HL-60 (cell line): ENCODE data around the gene LIN37.

ENCODE experiments used
- DNase-seq, 2 experiments: peaks; one replicate each; pipeline ENCODE4 v3.0.0-alpha.2; 2010 to 2020; ENCODE audit warnings: low read depth in 1 of 2, low spot score in 1 of 2
- H3K27ac ChIP-seq: fragments of 250-450 bp; sonication (Bioruptor Pico); replicated peaks from 2 replicates; pipeline ENCODE4 v1.5.1; 2020; ENCODE audit warnings: mild to moderate bottlenecking, moderate library complexity
- H3K27me3 ChIP-seq: fragments of 250-450 bp; sonication (Bioruptor Pico); 2 replicates; pipeline ENCODE4 v1.5.1; 2021; ENCODE audit warnings: mild to moderate bottlenecking, moderate library complexity; ENCODE audit not compliant: insufficient read depth, poor library complexity, severe bottlenecking
- H3K4me3 ChIP-seq: replicated peaks from 2 replicates; pipeline ENCODE4 v1.5.1; 2011; ENCODE audit warnings: mild to moderate bottlenecking, control low read depth, low read length; ENCODE audit not compliant: insufficient read depth
- CTCF ChIP-seq: IDR thresholded peaks from one replicate; pipeline ENCODE4 v1.5.1; 2011; ENCODE audit warnings: low read length, control low read depth, inconsistent platforms; ENCODE audit not compliant: insufficient read depth
- GABPA ChIP-seq: IDR thresholded peaks from 2 replicates; pipeline ENCODE4 v1.6.1; 2012; ENCODE audit warnings: low read depth
- POLR2AphosphoS5 ChIP-seq: IDR thresholded peaks from 2 replicates; pipeline ENCODE4 v1.6.1; 2012; ENCODE audit warnings: low read depth
- SPI1 ChIP-seq: IDR thresholded peaks from 2 replicates; pipeline ENCODE4 v1.6.1; 2012; ENCODE audit warnings: low read depth, mild to moderate bottlenecking, borderline replicate concordance
- TF ChIP-seq, protein P1 (sequence below): IDR thresholded peaks from 2 replicates; pipeline ENCODE4 v1.6.1; 2012; ENCODE audit warnings: low read depth; ENCODE audit not compliant: insufficient replicate concordance

Gene LIN37

GRCh38 chr19:35720163-35720524 lies 28.2 kb upstream of the LIN37 start:
- H3K27ac ChIP-seq, result no peak overlapping the region
- TF ChIP-seq, protein P1, sequence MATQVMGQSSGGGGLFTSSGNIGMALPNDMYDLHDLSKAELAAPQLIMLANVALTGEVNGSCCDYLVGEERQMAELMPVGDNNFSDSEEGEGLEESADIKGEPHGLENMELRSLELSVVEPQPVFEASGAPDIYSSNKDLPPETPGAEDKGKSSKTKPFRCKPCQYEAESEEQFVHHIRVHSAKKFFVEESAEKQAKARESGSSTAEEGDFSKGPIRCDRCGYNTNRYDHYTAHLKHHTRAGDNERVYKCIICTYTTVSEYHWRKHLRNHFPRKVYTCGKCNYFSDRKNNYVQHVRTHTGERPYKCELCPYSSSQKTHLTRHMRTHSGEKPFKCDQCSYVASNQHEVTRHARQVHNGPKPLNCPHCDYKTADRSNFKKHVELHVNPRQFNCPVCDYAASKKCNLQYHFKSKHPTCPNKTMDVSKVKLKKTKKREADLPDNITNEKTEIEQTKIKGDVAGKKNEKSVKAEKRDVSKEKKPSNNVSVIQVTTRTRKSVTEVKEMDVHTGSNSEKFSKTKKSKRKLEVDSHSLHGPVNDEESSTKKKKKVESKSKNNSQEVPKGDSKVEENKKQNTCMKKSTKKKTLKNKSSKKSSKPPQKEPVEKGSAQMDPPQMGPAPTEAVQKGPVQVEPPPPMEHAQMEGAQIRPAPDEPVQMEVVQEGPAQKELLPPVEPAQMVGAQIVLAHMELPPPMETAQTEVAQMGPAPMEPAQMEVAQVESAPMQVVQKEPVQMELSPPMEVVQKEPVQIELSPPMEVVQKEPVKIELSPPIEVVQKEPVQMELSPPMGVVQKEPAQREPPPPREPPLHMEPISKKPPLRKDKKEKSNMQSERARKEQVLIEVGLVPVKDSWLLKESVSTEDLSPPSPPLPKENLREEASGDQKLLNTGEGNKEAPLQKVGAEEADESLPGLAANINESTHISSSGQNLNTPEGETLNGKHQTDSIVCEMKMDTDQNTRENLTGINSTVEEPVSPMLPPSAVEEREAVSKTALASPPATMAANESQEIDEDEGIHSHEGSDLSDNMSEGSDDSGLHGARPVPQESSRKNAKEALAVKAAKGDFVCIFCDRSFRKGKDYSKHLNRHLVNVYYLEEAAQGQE, result no peak
- TF ChIP-seq GABPA (no peak), SPI1 (no peak), CTCF (no peak), POLR2AphosphoS5 (no peak)
- no peak overlapping the region for H3K4me3 ChIP-seq
- H3K27me3 ChIP-seq, result no peaks in the 10 kb centered on the region
- no peak for DNase-seq

DNA sequence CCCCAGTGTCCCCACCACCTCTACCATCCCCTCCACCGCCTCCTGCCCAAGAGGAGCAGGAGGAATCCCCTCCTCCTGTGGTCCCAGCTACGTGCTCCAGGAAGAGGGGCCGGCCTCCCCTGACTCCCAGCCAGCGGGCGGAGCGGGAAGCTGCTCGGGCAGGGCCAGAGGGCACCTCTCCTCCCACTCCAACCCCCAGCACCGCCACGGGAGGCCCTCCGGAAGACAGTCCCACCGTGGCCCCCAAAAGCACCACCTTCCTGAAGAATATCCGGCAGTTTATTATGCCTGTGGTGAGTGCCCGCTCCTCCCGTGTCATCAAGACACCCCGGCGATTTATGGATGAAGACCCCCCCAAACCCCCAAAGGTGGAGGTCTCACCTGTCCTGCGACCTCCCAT lies 27.7 kb upstream of the LIN37 start:
- no peak for DNase-seq
- no peak overlapping the region for H3K4me3 ChIP-seq
- no peak overlapping the region for H3K27ac ChIP-seq
- TF ChIP-seq SPI1, result no peak
- no peak for TF ChIP-seq GABPA
- TF ChIP-seq POLR2AphosphoS5, result no peak
- no peaks in the 10 kb centered on the region for H3K27me3 ChIP-seq

DNA sequence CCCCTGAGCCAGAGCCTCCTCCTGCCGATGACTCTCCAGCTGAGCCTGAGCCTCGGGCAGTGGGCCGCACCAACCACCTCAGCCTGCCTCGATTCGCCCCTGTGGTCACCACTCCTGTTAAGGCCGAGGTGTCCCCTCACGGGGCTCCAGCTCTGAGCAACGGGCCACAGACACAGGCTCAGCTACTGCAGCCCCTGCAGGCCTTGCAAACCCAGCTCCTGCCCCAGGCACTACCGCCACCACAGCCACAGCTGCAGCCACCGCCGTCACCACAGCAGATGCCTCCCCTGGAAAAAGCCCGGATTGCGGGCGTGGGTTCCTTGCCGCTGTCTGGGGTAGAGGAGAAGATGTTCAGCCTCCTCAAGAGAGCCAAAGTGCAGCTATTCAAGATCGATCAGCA lies 27.0 kb upstream of the LIN37 start:
- TF ChIP-seq GABPA (no peak), POLR2AphosphoS5 (peak; percentile 35; the same call in 1 of the 2 replicates), SPI1 (no peak), CTCF (no peak)
- TF ChIP-seq, protein P1, result no peak
- Histone ChIP-seq H3K4me3 (no peak overlapping the region), H3K27ac (no peak overlapping the region), H3K27me3 (no peaks in the 10 kb centered on the region)
- DNase-seq, result no peak

DNA sequence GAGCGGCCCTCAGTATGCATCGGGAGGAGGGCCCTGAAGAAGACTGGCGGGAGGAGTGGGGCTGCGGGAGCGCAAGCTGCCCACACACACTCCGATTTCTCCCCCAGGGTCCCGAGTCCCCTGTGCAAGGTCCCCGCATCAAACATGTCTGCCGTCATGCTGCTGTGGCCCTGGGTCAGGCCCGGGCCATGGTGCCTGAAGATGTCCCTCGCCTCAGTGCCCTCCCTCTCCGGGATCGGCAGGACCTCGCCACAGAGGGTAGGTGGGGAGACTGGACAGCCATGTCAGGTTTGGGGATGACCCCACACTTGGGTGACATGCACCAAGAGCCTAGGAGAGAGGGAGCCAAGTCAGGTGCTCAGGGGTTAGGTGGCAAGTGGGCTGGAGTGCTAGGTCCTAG lies 25.9 kb upstream of the LIN37 start:
- DNase-seq, result no peak
- Histone ChIP-seq H3K27ac (no peak overlapping the region), H3K27me3 (no peaks in the 10 kb centered on the region)

More for the DNA sequence above, 25.9 kb upstream of the LIN37 start:
- no peak for TF ChIP-seq SPI1
- TF ChIP-seq CTCF, result no peak
- no peak for TF ChIP-seq POLR2AphosphoS5
- TF ChIP-seq, protein P1, result no peak
- TF ChIP-seq GABPA, result no peak
- H3K4me3 ChIP-seq, result no peak overlapping the region
